K562 (cell line): Measurements from ENCODE around the gene NAPB. TPM values are rescaled to one million over a fixed set of nuclear protein-coding genes. Genes with fewer than 3 reads are reported as not detected.

Experiments used
- BHLHE40 ChIP-seq: IDR thresholded peaks from 2 replicates; pipeline ENCODE4 v1.6.1; 2011; ENCODE audit warnings: low read length, improper control_type of control experiment
- CBFA2T2 ChIP-seq: fragments of 450-650 bp; conservative IDR thresholded peaks from 2 replicates; pipeline ENCODE4 v1.6.1; 2017; ENCODE audit warnings: mild to moderate bottlenecking
- FOXJ3 ChIP-seq: sonication (generic); formaldehyde crosslinking; IDR thresholded peaks from 2 replicates; pipeline ENCODE4 v1.4.0; 2020; ENCODE audit warnings: mild to moderate bottlenecking, missing genetic modification reagents
- HOXB6 ChIP-seq: fragments of 250-450 bp; sonication (Bioruptor Pico); IDR thresholded peaks from 2 replicates; pipeline ENCODE4 v1.5.1; 2022; ENCODE audit warnings: mild to moderate bottlenecking, borderline replicate concordance
- PHB2 ChIP-seq: fragments of 450-650 bp; IDR thresholded peaks from 2 replicates; pipeline ENCODE4 v1.6.1; 2017; ENCODE audit warnings: low read depth
- SP2 ChIP-seq: IDR thresholded peaks from 2 replicates; pipeline ENCODE4 v1.6.1; 2011; ENCODE audit warnings: mild to moderate bottlenecking, low read depth, low read length, moderate library complexity; ENCODE audit not compliant: poor library complexity, severe bottlenecking; ENCODE audit errors: extremely low read depth
- SRSF7 ChIP-seq: fragments of 200-400 bp; formaldehyde crosslinking; optimal IDR thresholded peaks from 2 replicates; pipeline ENCODE3; 2017; ENCODE audit warnings: mild to moderate bottlenecking, low read depth, low read length
- TEAD4 ChIP-seq, 2 experiments: sonication (generic) in 1 of 2; formaldehyde crosslinking in 1 of 2; IDR thresholded peaks; 2 replicates each; pipeline versions ENCODE4 v1.6.1 to v1.8.0; 2012 to 2022; ENCODE audit warnings: borderline replicate concordance in 1 of 2, inconsistent platforms in 1 of 2, low read length in 1 of 2, mild to moderate bottlenecking in 1 of 2, missing genetic modification reagents in 1 of 2
- ZC3H8 ChIP-seq: fragments of 450-650 bp; IDR thresholded peaks from 2 replicates; pipeline ENCODE4 v1.6.1; 2017
- ZFPM2 ChIP-seq: fragments of 250-450 bp; sonication (Bioruptor Pico); IDR thresholded peaks from 2 replicates; pipeline ENCODE4 v1.5.1; 2022; ENCODE audit warnings: mild to moderate bottlenecking
- ZNF23 ChIP-seq: fragments of 250-450 bp; sonication (Bioruptor Pico); IDR thresholded peaks from 2 replicates; pipeline ENCODE4 v1.4.0; 2020; ENCODE audit warnings: mild to moderate bottlenecking
- ZNF354B ChIP-seq: fragments of 250-450 bp; sonication (Bioruptor Pico); IDR thresholded peaks from 2 replicates; pipeline ENCODE4 v1.4.0; 2020
- polyA plus RNA-seq, 8 experiments: library from polyadenylated mRNA; depleted of rRNA in 4 of 8; stranded (reverse) in 5 of 8; unstranded in 3 of 8; fragments of >200 nt; fragmentation: Nextera tagmentation in 2 of 8; fragmentation: Illumina TruSeq in 1 of 8; extraction: Ambion mirVana in 2 of 8; extraction: Trizol in 1 of 8; gene quantifications; 2 replicates each; pipeline versions ENCODE4 v1.2.1 to v1.2.3, GENCODE V29; 2011 to 2014; ENCODE audit warnings: inconsistent platforms in 1 of 8, missing spikeins in 1 of 8
- total RNA-seq, 7 experiments: library from RNA; depleted of rRNA in 6 of 7; stranded (reverse); fragments of >200 nt in 6 of 7; fragmentation: Illumina TruSeq in 2 of 7; extraction: Trizol in 2 of 7; gene quantifications; 2 replicates each; pipeline versions ENCODE4 v1.2.1 to v1.2.3, GENCODE V29; 2011 to 2021; ENCODE audit warnings: low replicate concordance in 1 of 7
- TF ChIP-seq, protein P1 (sequence below): fragments of 250-450 bp; sonication (Bioruptor Pico); IDR thresholded peaks from 2 replicates; pipeline ENCODE4 v1.9.0; 2021; ENCODE audit warnings: mild to moderate bottlenecking, inconsistent platforms
- TF ChIP-seq, protein P2 (sequence below): fragments of 450-650 bp; IDR thresholded peaks from 2 replicates; pipeline ENCODE4 v1.6.1; 2016; ENCODE audit warnings: missing biosample characterization, missing genetic modification characterization
- TF ChIP-seq, protein P3 (sequence below): fragments of 250-450 bp; sonication (Bioruptor Pico); IDR thresholded peaks from 2 replicates; pipeline ENCODE4 v1.4.0; 2020; ENCODE audit warnings: mild to moderate bottlenecking, moderate library complexity, borderline replicate concordance
- TF ChIP-seq, protein P4 (sequence below): IDR thresholded peaks from 3 replicates; pipeline ENCODE4 v1.6.1; 2011; ENCODE audit warnings: borderline replicate concordance, mild to moderate bottlenecking; ENCODE audit not compliant: insufficient read length, insufficient read depth

The NAPB gene
- total and polyA plus RNA-seq, 9 of the 15 experiments (the other 6 are each of a cell fraction or from before 2014, with no cell fraction given) = 1.4 to 7.7 (median 5.2) TPM

GRCh38 chr20:23331450-23332350, 89.6 kb downstream of the NAPB start (continued):
- TF ChIP-seq, protein P1, sequence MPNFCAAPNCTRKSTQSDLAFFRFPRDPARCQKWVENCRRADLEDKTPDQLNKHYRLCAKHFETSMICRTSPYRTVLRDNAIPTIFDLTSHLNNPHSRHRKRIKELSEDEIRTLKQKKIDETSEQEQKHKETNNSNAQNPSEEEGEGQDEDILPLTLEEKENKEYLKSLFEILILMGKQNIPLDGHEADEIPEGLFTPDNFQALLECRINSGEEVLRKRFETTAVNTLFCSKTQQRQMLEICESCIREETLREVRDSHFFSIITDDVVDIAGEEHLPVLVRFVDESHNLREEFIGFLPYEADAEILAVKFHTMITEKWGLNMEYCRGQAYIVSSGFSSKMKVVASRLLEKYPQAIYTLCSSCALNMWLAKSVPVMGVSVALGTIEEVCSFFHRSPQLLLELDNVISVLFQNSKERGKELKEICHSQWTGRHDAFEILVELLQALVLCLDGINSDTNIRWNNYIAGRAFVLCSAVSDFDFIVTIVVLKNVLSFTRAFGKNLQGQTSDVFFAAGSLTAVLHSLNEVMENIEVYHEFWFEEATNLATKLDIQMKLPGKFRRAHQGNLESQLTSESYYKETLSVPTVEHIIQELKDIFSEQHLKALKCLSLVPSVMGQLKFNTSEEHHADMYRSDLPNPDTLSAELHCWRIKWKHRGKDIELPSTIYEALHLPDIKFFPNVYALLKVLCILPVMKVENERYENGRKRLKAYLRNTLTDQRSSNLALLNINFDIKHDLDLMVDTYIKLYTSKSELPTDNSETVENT (CRISPR knock-in tag) = no peak
- no peak for TF ChIP-seq SRSF7
- no peak for TF ChIP-seq ZNF354B
- no peak for TF ChIP-seq SP2
- no peak for TF ChIP-seq ZC3H8
- peak; percentile 77 for TF ChIP-seq BHLHE40
- no peak for TF ChIP-seq FOXJ3
- no peak for TF ChIP-seq ZFPM2 (CRISPR knock-in tag)
- no peak for TF ChIP-seq PHB2
- no peak for TF ChIP-seq ZNF23 (CRISPR knock-in tag)
- TF ChIP-seq, protein P2, sequence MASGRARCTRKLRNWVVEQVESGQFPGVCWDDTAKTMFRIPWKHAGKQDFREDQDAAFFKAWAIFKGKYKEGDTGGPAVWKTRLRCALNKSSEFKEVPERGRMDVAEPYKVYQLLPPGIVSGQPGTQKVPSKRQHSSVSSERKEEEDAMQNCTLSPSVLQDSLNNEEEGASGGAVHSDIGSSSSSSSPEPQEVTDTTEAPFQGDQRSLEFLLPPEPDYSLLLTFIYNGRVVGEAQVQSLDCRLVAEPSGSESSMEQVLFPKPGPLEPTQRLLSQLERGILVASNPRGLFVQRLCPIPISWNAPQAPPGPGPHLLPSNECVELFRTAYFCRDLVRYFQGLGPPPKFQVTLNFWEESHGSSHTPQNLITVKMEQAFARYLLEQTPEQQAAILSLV (tag) = no peak
- TF ChIP-seq, protein P3, sequence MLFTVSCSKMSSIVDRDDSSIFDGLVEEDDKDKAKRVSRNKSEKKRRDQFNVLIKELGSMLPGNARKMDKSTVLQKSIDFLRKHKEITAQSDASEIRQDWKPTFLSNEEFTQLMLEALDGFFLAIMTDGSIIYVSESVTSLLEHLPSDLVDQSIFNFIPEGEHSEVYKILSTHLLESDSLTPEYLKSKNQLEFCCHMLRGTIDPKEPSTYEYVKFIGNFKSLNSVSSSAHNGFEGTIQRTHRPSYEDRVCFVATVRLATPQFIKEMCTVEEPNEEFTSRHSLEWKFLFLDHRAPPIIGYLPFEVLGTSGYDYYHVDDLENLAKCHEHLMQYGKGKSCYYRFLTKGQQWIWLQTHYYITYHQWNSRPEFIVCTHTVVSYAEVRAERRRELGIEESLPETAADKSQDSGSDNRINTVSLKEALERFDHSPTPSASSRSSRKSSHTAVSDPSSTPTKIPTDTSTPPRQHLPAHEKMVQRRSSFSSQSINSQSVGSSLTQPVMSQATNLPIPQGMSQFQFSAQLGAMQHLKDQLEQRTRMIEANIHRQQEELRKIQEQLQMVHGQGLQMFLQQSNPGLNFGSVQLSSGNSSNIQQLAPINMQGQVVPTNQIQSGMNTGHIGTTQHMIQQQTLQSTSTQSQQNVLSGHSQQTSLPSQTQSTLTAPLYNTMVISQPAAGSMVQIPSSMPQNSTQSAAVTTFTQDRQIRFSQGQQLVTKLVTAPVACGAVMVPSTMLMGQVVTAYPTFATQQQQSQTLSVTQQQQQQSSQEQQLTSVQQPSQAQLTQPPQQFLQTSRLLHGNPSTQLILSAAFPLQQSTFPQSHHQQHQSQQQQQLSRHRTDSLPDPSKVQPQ (CRISPR knock-in tag) = no peak
- TF ChIP-seq TEAD4 (IDR thresholded peaks at IDR 0.05; ENCODE audit: low read length) = peak; percentile 54; the same call in 1 of the 2 replicates
- TF ChIP-seq TEAD4 (CRISPR knock-in tag; IDR thresholded peaks at IDR 0.05; ENCODE audit: borderline replicate concordance) = no peak
- TF ChIP-seq HOXB6 (CRISPR knock-in tag) = no peak
- TF ChIP-seq, protein P4, sequence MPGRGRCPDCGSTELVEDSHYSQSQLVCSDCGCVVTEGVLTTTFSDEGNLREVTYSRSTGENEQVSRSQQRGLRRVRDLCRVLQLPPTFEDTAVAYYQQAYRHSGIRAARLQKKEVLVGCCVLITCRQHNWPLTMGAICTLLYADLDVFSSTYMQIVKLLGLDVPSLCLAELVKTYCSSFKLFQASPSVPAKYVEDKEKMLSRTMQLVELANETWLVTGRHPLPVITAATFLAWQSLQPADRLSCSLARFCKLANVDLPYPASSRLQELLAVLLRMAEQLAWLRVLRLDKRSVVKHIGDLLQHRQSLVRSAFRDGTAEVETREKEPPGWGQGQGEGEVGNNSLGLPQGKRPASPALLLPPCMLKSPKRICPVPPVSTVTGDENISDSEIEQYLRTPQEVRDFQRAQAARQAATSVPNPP = no peak
- TF ChIP-seq CBFA2T2 = peak; percentile 52
